GM18517 (cell line): ENCODE measurements around the gene CHCHD2.
"Not testable (repeated sequence)": the region's sequence is repeated elsewhere in the genome, so short reads cannot be mapped to it uniquely, and the experiment has no call there.

Source experiments
- ATAC-seq: cut with Tn5 transposase; IDR thresholded peaks from one replicate; pipeline ENCODE4 v1.9.1; 2021; ENCODE audit warnings: mild to moderate bottlenecking, moderate library complexity; ENCODE audit not compliant: unreplicated experiment

CHCHD2 gene

DNA sequence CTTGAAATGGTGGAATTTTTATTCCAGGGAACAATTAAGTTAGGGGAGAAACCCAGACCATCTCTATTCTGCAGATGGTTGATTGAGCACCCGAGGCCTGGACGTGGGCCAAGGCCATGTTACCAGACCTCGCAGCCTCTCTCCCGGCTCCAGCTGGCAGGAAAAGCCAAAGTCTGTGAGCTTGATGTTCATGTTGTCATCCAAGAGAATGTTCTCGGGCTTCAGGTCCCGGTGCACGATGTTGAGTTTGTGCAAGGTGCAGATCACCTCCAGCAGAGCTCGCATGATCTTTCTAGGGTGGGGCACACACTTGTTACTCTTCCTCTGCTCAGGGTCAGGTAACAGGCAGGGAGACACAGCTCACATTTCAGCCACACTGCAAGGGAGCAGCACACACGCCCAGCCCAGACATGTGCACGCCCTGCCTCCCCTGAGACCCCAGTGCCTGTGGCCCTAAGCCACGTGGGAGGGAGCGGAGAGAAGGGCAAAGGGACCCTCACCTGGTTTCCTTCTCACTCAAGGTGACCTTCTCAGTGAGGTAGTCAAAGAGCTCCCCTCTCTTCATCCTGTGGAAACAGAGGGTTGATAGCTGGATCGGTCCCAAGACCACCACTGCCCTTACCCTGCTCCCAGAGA, 23.0 kb downstream of the CHCHD2 start:
- ATAC-seq = no peak

DNA sequence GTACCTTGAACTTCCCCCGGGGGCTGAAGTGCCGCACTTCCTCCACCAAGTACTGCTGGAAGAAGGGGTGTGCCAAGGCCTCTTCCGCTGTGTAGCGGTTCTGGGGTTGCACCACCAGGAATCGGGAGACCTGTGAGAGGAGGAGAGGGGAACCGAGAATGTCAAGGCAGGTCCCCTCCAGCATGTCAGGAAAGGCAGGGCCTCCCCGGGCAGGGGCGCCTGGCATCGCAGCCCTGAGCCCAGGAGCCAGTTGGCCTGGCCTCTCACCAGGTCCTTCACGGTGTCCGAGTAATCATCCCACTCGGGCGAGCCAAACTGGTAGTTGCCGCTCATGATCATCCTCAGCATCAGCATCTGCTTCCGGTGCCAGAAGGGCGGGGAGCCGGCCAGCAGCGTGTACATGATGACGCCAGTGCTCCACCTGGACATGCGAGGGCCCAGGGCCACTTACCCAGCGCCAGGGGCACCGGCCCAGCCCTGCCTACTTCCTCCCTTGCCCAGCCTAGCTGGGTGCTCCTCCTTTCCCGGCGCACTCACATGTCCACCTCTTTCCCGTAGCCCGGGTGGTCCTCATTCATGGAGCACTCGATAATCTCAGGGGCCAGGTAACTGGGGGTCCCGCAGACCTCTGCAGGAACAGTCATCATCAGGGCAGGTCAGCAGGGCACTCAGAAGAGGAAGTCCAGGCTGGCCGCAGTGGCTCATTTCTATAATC, 24.5 kb downstream of the CHCHD2 start:
- no peak for ATAC-seq

- ATAC-seq = not testable (repeated sequence)
Observed at GRCh38 chr7:56080726-56081435, 25.4 kb downstream of the CHCHD2 start.

DNA sequence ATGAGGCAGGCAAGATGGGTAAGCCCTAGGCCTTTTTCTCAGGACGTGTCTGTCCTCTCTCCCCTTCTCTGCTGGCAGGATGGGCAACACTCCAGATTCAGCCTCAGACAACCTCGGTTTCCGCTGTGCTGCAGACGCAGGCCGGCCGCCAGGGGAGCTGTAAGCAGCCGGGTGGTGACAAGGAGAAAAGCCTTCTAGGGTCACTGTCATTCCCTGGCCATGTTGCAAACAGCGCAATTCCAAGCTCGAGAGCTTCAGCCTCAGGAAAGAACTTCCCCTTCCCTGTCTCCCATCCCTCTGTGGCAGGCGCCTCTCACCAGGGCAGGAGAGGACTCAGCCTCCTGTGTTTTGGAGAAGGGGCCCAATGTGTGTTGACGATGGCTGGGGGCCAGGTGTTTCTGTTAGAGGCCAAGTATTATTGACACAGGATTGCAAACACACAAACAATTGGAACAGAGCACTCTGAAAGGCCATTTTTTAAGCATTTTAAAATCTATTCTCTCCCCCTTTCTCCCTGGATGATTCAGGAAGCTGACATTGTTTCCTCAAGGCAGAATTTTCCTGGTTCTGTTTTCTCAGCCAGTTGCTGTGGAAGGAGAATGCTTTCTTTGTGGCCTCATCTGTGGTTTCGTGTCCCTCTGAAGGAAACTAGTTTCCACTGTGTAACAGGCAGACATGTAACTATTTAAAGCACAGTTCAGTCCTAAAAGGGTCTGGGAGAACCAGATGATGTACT, 26.7 kb downstream of the CHCHD2 start:
- ATAC-seq = no peak

DNA sequence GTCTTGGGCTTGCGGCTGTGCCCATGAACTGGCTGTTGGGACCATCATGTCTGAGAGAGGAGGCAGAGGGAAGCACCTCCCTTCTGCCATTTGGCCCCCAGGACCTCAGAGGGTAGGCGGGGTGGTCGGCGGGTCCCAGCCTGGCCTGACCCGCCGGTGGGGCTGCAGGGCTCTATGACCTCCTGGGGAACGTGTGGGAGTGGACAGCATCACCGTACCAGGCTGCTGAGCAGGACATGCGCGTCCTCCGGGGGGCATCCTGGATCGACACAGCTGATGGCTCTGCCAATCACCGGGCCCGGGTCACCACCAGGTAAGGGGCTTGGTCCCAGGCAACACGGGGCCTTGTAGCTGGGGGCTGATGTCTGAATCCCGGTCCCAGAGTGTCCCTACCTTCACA, 28.1 kb downstream of the CHCHD2 start:
- no peak for ATAC-seq

DNA sequence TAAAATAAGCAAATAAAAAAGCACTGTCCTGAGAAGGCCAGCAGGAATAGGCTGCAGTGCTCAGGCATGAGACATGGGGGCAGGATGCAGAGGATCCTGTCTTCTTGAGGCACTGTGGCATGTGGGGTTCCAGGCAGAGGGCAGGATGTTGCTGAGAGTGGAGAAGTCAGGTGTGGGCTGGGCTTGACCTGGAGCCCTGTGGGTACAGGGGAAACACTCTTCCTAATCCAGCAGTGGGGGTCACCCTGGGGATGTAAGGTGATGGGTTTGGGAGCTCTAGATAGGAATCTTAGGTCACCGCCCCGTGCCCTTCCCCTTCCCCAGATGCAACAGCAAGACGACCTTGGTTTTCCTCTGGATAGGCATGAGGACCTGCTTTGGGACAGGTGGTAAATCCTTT, 28.6 kb downstream of the CHCHD2 start:
- ATAC-seq = no peak

DNA sequence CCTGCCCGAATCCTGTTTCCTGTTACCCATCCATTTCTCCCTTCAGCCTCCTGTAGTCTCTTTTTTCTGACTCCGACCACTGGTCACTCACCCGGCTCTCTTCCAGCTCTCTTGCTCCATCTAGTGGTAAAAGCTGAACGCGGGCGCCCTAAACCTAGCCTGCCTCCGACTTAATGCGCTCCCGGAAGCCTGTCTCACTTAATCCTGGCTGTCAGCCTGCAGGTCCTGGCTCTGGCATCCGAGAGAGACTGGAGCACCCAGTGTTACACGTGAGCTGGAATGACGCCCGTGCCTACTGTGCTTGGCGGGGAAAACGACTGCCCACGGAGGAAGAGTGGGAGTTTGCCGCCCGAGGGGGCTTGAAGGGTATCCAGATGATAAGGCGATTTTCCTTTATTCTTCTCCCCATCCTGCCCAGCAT, 31.9 kb downstream of the CHCHD2 start:
- peak; percentile 85 for ATAC-seq

DNA sequence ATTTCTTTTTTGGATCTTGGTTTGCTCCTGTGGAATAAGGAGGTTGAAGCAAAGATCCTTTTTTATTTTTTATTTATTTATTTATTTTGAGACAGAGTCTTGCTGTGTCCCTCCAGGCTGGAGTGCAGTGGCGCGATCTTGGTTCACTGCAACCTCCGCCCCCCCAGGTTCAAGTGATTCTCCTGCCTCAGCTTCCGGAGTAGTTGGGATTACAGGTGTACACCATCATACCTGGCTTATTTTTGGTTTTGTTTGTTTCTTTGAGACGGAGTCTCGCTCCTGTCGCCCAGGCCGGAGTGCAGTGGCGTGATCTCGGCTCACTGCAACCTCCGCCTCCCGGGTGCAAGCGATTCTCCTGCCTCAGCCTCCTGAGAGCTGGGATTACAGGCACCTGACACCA, 39.9 kb downstream of the CHCHD2 start:
- ATAC-seq = not testable (repeated sequence)

- ATAC-seq = peak; percentile 74
Observed at GRCh38 chr7:56063882-56064625, 42.2 kb downstream of the CHCHD2 start, which contains the start of gene SUMF2. TSS of gene SUMF2 (plus strand) at chr7:56064286. CDS start at chr7:56064312, 26 bp downstream.

DNA sequence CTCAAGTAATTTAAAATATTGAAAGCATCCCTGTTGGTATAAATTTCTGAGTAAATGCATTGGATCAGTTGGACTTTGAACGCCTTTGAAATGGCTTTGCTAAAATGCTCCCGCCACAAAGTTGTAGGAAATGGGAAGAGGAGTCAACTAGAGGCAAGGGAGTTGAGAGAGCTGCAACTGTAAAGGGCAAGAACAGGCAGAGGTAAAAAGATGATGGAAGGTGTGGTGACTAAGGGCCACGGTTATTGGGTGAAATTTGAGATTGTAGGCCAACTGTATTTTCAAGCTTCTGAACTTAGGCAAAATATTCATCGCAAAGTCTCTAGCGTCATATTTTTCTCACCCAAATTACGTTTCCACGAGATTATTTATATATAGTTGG, 42.8 kb downstream of the CHCHD2 start:
- no peak for ATAC-seq

DNA sequence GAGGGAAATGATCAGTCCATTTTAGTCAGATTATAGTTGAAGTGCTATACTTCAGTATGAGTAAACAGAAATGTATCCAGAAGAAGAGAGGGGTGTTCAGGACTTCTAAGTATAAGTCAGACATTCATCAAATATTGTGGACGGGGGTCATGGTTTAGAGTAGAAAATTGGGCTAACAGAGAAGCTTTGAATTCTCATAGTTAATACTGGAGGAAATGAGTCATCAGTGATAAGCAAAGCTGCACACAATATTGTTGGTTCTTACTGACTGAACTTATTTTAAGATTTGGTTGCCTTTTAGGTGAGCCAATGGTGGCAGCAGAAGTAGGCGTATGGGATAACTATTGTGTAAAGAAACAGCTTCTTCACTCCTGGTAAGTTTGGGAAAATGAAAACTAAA, 43.9 kb downstream of the CHCHD2 start:
- no peak for ATAC-seq

DNA sequence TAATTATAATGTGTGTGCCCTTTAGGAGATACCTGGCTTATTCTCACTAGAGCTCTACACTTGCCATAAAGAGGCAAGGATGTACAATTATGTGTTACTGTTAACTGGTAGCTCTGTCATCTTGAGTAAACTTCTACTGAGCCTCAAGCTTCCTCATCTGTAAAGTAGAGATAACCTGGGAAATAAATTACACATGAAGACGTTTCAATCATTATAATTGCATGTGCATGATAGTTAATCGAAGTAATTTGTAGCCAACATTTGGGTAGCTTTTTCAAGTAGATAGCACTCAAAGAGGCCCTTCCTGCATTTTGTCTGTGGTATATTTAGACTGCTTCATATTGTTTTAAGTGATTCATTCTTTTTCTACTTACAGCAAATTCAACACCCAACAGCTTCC, 52.3 kb downstream of the CHCHD2 start:
- no peak for ATAC-seq

DNA sequence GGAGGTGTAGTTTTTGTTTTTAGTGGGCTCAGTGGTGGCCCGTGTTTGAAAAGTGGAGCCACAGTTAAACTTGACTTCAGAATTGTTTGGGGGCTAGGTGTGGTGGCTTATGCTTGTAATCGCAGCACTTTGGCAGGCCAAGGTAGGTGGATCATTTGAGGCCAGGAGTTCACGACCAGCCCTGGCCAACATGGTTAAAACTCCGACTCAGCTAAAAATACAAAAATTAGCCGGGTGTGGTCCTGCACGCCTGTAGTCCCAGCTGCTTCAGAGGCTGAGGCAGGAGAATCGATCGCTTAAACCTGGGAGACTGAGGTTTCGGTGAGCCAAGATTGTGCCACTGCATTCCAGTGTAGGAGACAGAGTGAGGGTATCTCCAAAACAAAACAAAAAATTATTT, 52.9 kb downstream of the CHCHD2 start:
- ATAC-seq = no peak
